ENCODE data around the gene ZNF319.

Gene ZNF319

GRCh38 chr16:57951204-57951960 is 49.1 kb downstream of the ZNF319 start:
- no peak for DNase-seq

GRCh38 chr16:57950382-57950781 is 50.1 kb downstream of the ZNF319 start:
- no peak for DNase-seq

GRCh38 chr16:57949595-57950238 is 50.8 kb downstream of the ZNF319 start:
- no peak for DNase-seq

- DNase-seq: no peak
Measured at GRCh38 chr16:57949013-57949412, 51.5 kb downstream of the ZNF319 start.

- DNase-seq: no peak
Measured at GRCh38 chr16:57948027-57948426, 52.4 kb downstream of the ZNF319 start.

GRCh38 chr16:57947261-57947660 is 53.2 kb downstream of the ZNF319 start:
- no peak for DNase-seq

- no peak for DNase-seq
Measured at GRCh38 chr16:57946181-57946801, 54.2 kb downstream of the ZNF319 start.

GRCh38 chr16:57945740-57946138 is 54.7 kb downstream of the ZNF319 start:
- DNase-seq: no peak

- no peak for DNase-seq
Measured at GRCh38 chr16:57944970-57945739, 55.3 kb downstream of the ZNF319 start.

Data from NCI-H187 (cell line).